GM19351 (cell line): ENCODE measurements around the gene PTPRH.

Source experiments
- ATAC-seq: cut with Tn5 transposase; IDR thresholded peaks from one replicate; pipeline ENCODE4 v1.9.1; 2021; ENCODE audit warnings: mild to moderate bottlenecking, moderate library complexity; ENCODE audit not compliant: unreplicated experiment

PTPRH gene

GRCh38 chr19:55245236-55245904 is 36.1 kb upstream of the PTPRH start:
- ATAC-seq = no peak

GRCh38 chr19:55244004-55244680 is 34.8 kb upstream of the PTPRH start:
- ATAC-seq = no peak

DNA sequence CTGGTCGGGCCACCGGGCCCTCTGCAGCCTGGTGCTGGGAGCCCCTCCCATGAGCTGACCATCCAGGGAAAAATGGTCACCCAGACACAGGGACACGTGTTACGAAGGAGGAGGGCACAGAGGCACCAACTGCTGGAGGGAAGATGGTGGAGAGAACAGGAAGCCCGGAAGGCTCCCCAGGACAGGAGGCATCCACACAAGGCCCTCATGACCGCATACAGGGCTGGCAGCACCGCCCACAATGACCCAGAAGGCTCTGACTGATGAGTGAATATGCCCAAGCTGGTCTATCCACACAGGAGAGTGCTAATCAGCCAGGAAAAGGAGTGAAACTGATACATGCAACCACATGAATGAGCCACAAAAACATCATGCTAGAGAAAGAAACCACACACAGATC is 33.2 kb upstream of the PTPRH start:
- no peak for ATAC-seq

- ATAC-seq = no peak
Observed at GRCh38 chr19:55241935-55242464, 32.7 kb upstream of the PTPRH start.

DNA sequence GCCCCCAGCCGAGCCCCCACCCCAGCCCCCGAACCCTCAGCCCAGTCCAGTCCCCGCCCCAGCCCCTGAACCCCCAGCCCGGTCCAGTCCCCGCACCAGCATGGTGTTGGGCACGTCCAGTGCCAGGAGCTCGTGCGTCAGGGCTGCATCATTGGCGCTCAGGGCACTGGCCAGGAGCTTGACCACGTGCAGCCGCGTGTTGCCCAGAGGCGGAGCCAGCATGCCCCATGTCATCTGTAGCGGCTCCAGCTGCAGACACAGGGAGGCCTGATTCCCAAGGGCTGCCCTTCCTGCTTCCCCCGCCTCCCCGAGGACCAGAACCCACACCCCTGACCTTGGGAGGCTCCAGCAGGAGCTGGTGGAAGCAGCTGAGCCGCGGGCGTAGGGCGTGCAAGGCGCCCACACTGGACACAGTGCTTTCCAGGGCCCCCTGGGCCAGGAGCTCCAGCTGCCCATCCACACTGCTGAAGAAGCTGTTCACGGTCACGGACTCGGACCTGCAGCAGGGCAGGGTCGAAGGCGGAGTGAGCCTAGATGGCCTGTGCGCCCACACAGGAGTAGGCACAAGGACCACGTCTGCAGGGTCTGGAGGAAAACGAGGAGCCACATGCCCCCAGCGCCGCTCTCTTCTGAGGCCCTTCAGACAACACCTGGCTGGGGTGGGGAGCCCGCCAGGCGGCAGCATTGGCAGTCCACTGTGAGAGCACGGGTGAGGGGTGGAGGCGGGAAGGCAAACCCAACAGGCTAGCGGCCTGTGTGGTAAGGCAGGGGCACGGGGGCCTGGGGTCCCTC is 32.0 kb upstream of the PTPRH start:
- no peak for ATAC-seq

DNA sequence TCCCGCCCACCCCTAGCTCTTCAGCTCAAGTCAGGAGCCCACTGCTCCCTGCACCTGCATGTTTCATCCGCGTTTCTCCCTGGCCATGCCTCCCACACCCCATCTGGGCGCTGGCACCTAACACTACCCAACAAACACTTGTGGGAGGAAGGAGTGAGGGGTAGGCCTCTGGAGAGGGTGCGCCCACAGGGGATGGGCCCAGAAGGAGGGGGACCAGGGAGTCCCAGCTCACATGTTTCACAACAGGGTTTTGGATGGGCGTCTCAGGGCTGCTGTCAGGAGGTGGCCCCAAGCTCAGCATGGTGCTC is 31.4 kb upstream of the PTPRH start:
- no peak for ATAC-seq

DNA sequence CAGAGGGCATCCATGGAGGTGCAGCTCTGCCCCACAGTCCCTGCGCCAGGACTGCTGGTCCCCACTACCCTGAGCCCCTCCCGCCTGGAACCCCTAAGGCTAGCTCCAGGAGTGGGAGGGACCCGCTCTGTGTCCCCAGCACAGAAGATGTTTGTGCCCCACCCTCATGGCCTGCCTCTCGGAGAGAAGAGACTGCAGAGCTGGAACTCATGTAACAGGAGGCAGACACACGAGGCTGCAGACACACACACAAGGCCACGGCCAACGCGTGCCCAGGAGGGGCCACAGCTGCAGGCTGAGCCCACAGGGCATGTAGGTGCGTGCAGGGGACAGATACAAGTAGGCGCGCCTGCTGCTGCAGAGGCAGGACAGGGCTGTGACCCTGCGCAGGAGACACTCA is 29.7 kb upstream of the PTPRH start:
- ATAC-seq = no peak

- no peak for ATAC-seq
Observed at GRCh38 chr19:55238030-55238429, 28.7 kb upstream of the PTPRH start.

DNA sequence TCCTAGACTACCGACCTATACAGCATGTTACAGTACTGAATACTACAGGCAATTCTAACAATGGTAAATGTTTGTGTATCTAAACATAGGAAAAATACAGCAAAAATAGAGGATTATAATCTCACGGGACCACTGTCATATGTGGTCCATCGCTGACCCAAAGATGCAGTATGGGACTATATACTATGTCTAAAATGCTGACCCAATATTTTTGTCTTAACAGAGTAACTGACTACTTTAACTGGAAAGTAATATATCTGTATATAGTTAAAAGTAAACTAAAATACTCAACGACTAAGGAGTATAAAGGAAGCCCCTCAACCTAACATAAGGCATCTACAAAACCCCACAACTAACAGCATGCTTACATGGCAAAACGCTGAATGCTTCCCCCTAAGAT is 23.7 kb upstream of the PTPRH start:
- ATAC-seq = no peak

DNA sequence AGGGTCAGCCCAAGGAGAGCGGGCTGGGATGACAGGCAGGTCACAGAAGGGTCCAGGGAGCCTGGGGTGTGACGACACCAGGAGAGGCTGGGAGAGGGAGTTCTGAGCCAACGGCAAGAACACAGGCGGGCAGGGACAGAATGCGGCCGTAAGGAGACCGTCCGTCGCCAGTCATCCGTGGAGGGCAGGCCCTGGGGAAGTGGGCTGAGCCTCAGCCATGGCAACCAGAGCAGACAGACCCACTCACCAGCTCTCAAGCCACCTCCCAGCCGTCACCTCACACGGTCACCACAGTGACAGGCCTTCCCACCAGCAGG is 22.9 kb upstream of the PTPRH start:
- no peak for ATAC-seq

- ATAC-seq = no peak
Observed at GRCh38 chr19:55231391-55232285, 22.3 kb upstream of the PTPRH start.

GRCh38 chr19:55230780-55231179 is 21.5 kb upstream of the PTPRH start:
- no peak for ATAC-seq

GRCh38 chr19:55230329-55230728 is 21.0 kb upstream of the PTPRH start:
- ATAC-seq = no peak

DNA sequence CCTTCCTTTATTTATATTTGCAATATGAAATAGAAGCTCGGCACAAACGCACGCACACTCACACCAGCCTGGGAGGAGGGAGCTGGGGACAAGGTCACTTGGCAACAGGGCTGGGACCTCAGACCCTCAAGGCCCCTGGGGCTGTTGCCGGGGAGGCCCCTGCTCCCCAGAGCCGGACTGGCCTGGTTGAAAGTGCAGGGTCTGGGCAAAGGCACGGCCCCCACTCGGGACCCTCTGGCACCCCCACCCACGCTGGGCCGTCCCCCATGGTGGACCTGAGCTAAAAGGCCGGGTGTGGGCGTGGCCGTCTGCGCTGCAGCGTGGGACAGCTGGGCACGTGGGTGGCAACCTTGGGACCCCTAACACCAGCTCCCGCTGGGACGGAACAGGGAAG is 20.5 kb upstream of the PTPRH start:
- ATAC-seq = no peak

DNA sequence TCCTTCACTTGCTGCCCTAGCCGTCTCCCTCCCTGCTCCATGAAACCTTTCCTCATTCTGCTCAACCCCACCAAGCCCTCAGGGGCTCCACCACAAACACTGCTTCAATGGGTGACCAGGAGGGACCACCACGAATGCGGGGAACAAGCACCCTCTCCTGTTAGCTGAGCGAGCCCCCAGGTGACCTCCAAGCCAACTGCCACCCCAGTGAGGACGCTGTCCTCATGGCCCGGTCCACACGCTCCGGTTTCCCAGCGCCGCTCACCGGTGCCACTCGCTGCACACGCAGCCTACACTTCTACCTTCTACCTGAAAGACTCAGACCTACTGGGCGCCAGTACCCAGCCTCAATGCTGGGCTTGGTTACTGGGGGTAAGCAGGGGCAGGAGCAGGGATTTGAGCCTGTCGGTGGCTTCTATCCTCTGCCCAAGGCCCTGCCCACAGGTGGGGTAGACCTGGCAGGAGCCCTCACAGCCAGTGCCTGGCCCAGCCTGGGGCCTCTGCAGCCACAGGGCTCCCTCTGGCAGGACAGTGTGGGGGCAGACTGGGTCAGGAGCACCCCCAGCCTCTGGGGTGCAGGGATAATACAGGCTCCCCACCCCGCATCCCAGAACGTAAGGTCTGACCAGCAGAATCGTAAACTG is 20.0 kb upstream of the PTPRH start:
- no peak for ATAC-seq

DNA sequence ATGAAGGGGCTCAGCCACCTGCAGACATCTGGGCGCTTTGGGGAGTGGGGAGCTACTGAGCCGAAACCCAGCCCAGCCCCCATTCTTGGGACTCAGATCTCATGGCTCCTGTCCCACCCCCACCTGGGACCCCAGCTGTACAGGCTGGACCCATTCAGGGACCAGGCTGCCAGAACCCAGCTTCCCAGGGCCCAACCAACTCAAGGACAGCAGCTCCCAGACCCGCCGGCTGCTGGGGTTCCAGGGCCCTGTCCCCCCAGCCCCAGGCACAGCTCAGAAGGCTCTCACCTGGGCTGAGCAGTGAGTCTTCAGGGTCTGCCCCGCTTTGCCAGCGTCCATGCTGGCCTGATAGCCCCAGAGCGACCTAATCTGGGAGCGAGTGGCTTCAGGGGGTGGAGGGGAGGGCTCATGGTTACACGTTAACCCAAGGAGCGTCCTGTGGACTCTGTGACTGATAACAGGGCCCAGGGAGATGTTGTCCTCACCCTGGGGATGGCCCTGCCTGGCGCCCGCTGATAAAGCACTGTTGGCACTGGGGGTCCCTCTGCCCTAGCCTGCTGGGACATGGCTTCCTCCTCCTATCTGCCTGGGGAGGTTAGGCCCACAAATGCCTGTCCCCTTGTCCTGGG is 19.2 kb upstream of the PTPRH start, which contains the start of gene TMEM86B:
Gene TMEM86B (minus strand): TSS at position 361 of the 629 bp plus-strand sequence. CDS start 22 bp downstream, at position 339.
- ATAC-seq = no peak

DNA sequence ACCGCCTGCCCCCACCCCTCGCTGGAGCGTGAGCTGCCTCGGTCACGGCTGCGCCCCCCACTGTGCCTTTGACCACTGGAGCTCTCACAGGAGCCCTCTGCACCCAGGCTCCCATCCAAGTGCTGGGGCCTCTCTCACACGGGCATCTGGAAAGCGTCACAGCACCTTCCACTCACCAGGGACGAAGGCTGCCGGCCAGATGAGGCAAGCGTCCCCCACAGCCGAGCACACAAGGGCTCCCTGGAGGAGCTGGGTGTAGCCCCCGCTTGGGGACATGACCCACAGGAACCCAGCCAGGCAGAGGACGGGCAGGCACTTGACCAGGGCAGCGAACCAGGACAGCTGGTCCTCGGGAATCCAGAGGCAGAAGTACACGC is 18.7 kb upstream of the PTPRH start:
- ATAC-seq = no peak

GRCh38 chr19:55227241-55228014 is 18.1 kb upstream of the PTPRH start:
- ATAC-seq = no peak

GRCh38 chr19:55226788-55227187 is 17.5 kb upstream of the PTPRH start:
- ATAC-seq = no peak
